ENCODE data around the gene PAQR8.

- TF ChIP-seq CTCF (IDR thresholded peaks at IDR 0.05; ENCODE audit: low read depth, low read length) (no peak), EZH2phosphoT487 (IDR thresholded peaks at IDR 0.05; ENCODE audit: low read depth) (no peak)
Measured at GRCh38 chr6:52333840-52334200, 28.1 kb upstream of the PAQR8 start.
